Astrocyte (in vitro differentiated cells and primary cell): ENCODE data around the gene ISOC1.

Source experiments
- EZH2 ChIP-seq: IDR thresholded peaks from 2 replicates; pipeline ENCODE4 v1.6.1; 2012; ENCODE audit warnings: mild to moderate bottlenecking, low read length, inconsistent platforms; ENCODE audit not compliant: insufficient read depth
- TF ChIP-seq, protein P1 (sequence below): IDR thresholded peaks from 2 replicates; pipeline ENCODE4 v1.5.1; 2011; ENCODE audit warnings: low read depth, mild to moderate bottlenecking, inconsistent platforms, low read length, moderate library complexity; ENCODE audit not compliant: insufficient read depth

DNA sequence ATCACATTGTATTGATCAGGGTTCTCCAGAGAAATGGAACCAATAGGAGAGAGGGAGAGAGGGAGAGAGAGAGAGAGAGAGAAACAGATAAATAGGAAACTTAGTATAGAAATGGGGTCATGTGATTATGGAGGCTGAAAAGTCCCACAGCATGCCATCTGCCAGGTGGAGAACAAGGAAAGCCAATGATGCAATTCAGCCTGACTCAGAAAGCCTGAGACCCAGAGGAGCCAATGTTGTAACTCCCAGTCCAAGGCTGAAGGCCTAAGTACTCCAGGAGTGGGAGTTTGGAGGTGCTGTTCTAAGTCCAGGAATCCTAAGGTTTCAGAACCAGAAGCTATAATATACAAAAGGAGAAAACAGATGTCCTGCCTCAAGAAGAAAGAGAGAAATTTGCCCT is 48.4 kb upstream of the ISOC1 start:
- TF ChIP-seq, protein P1, sequence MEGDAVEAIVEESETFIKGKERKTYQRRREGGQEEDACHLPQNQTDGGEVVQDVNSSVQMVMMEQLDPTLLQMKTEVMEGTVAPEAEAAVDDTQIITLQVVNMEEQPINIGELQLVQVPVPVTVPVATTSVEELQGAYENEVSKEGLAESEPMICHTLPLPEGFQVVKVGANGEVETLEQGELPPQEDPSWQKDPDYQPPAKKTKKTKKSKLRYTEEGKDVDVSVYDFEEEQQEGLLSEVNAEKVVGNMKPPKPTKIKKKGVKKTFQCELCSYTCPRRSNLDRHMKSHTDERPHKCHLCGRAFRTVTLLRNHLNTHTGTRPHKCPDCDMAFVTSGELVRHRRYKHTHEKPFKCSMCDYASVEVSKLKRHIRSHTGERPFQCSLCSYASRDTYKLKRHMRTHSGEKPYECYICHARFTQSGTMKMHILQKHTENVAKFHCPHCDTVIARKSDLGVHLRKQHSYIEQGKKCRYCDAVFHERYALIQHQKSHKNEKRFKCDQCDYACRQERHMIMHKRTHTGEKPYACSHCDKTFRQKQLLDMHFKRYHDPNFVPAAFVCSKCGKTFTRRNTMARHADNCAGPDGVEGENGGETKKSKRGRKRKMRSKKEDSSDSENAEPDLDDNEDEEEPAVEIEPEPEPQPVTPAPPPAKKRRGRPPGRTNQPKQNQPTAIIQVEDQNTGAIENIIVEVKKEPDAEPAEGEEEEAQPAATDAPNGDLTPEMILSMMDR, result no peak
- no peak for TF ChIP-seq EZH2
